MV-4-11 (cell line): ENCODE measurements around the gene INSIG2.

Source experiments
- DNase-seq: peaks from one replicate; lab custom pipeline; 2025; lab: John Stamatoyannopoulos, UW

The INSIG2 gene

DNA sequence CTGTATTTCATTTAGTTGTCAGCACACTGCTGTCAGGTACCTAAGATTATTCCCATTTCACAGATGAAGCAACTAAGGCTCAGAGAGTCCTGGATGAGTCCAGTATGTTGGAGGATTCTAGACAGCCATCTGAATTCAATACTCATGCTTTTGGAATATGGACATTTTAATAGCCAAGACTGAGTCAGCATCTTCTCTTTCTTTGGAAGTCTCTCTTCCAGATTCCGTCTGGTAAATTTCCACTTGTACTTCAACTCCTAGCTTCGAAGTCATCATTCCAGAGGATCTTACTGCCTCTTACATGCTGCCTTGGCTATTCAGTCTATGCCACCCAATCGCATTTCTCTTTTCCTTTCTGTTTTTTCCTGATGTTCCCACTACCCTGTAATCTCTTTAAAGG, 40.6 kb downstream of the INSIG2 start:
- DNase-seq = no peak

DNA sequence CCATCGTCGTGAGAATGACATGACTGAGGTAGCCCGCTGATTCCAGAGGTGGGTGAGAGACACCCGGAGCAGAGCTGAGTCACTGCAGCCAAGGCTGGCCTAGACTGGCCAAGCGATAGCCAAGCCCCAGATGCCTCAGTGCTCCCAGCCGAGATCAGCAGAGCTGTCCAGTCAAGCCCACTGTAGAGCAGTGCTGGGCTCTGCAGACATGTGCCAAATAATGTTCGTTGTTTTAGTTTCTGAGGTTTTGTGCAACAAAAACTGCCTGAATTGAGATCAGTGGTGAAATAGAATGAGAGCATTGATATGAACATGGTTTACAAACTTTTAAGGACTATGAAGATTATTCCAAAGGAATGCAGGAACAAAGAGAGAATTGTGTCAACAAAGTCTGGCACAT, 42.1 kb downstream of the INSIG2 start:
- DNase-seq = no peak

DNA sequence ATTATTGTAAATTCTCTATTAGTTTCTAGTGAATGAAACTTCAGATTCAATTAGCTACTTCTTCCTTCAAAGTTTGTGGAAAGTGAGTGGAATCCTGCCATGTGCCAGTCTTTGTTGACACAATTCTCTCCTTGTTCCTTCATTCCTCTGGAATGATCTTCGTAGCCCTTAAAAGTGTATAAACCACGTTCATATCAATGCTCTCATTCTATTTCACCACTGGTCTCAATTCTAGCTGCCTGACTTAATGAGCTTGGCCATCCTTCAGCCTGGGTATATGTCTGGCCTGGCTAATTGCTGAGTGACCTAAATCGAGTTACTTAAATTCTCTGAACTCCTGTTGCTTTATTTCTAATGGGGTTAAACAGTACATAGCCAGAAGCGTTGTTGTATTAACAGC, 43.5 kb downstream of the INSIG2 start:
- DNase-seq = no peak

DNA sequence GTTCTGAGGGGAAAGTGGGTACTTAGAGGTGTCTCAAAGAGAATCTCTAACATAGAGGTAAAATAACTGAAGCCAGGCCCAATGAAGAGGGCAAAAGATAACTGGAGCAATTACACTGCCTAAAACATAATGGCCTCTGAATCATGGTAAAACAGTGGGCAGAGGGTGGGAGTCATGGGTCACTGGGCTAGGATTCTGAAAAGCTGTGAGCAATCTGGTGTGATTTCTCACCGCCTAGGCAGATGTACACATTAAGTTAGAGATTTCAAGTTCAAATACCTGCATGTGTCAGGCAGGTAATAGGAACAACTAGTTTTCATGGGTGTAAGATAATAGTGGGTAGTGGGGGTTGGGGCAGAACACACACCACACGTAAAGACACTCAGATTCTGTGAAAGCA, 45.6 kb downstream of the INSIG2 start:
- no peak for DNase-seq

DNA sequence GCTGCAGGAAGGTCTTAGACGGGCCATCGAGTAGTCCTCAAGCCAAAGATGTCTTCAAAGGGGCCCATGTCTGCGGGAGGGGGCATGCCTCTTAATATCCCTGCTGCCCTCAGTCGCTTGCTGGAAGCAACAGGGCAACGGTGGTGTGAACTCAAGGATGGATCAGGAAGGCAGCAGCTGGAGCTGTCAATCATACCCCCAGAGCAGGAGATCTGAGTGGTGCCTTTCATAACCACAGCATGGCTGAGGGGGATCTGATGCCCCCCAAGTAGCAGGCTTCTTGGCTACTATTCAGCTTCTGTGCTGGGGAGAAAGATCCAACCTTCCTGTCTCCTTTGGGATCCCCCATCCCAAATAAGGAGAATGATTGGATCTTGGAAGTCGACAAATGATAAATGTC, 46.4 kb downstream of the INSIG2 start:
- DNase-seq = no peak

DNA sequence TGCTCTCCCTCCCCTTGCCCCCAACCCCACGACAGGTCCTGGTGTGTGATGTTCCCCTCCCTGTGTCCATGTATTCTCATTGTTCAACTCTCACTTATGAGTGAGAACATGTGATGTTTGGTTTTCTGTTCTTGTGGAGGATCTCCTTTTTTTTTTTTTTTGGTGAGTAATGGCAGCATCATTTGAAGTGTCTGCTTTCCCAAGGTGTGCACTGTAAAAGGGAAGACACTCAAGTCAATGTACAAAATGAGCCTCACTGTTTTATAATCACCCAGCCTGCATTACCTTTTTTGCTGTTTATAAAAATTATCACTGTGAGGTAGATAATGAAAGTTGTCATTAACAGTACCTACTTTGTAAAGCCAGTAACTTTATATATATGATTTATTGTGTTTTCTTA, 56.9 kb downstream of the INSIG2 start:
- no peak for DNase-seq

DNA sequence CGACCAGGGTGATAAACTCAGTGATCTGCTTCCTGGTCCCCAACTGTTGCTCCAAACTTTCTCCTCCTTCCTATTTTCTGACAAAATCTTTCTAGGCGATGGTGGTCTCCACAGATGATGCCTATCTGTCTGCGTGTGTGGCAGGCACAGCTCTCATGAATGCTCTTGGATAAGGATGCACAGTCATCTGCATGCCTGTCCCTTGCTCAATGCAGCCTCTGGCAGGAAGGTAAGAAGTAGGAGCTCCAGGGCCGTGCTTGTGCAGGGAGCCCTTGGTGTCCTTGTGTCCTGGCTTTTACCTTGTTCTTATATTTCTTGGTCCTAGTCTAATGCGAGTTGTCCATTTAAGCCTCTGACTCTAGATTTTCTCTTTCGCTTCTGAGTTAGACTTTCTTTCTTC, 57.5 kb downstream of the INSIG2 start:
- no peak for DNase-seq

DNA sequence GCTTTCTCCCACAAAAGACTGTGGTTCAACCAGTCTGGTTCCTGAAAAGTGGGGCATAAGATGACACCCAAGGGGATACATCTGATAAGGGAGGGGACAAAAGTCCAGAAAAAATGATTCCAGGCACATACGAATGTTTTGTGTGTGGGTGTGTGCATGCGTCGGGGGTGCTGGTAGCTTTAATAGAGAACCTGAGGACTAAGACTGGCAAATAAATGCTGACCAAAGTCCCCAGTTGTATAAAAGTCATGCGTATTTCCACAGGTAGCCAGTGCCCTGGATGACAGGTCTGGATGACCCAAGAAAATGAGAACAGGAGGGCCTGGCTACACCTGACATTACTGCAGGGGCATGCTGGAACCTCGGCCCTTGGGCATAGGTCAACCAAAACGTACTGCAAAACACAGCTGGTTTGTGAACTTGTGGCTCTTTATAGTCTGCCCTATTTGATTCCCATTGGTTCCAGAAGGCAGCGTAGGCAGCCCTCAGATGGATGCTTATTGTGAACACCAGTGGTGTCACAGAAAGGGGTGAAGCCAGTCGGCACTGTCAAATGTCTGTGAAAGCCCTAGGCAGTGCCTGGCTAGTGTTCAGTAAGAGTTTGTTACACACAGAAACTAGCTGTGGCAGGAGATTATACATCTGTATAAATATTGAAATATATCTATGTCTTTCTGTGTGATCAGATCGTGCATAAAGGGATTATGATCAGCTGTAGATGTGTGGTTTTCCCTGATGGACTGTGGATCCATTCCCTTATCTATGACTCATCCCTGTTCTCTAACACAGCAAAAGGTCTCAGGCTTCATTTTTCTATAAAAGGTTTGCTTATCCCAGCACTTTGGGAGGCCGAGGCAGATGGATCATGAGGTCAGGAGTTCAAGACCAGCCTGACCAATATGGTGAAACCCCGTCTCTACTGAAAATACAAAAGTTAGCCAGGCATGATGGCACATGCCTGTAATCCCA, 58.3 kb downstream of the INSIG2 start:
- DNase-seq = no peak

DNA sequence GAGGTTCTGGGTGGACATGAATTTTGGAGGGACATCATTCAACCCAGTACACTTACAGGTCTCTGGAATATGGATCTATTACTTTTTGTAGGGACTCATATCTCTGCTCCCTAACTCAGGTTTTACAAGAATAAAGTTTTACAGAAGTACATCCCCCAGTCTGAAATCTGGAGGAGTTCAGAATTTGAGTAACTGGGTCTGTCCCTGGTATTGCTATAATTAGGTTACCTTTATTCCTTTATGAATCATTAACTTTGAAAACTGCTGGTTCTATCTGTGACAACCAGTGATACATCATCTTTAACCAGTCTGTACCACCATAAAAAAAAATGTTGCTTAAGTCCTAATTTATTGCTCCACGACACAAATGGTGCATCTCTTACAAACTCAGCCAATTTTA, 59.9 kb downstream of the INSIG2 start:
- no peak for DNase-seq

DNA sequence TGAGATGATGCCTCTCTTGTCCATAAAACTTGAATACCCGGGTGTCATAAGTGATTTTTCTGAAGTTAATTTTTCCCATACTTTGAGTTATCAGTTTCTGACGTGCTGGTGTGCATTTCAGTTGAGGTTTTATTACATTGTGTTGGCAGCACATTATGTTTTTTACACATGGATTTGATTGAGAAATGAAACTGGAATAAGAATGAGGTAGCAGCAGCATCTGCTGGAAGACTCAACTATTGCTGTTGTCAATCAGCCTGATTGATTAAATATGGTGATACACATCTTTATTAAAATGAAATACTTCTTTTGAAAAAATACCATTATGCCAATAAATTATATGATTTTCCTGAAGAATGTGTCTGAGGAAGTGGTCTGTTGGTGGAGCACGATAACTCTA, 60.5 kb downstream of the INSIG2 start:
- DNase-seq = no peak

DNA sequence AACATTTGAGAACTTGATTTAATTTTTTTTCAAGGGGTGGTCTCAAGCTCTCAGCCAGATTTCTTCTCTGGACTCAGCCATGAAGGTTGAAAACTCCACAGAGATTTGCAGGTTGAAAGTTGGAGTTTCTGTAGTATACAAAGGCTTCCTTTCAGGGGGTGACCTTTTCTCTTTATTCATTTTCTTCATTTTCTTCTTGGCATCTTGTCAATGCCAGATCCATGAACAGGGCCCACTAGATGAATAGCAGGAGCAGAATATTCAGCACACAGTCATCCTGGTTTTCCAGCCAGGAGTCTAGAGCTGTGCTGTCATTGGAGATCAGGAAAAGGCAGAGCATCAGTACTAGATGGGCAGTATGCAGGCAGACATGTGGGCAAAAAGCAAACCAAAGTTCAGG, 62.0 kb downstream of the INSIG2 start:
- DNase-seq = no peak

DNA sequence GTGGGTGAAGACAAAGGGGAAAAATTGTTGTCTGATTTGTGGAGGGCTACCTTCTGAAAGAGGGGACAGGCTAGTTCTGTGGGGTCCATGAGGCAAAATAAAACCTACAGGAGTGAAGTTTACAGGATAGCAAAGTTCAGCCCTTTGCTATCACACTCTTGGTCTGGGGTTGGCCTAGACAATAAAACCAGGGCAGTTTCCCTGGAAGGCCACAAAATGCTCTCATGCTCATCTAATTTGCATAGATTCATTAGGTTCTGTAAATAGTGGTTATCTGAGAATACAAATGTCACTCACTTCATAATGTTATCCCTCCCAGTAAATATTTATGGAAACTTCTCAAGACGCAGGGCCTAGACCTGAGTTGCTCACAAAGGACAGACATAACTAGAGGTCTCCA, 63.6 kb downstream of the INSIG2 start:
- no peak for DNase-seq

DNA sequence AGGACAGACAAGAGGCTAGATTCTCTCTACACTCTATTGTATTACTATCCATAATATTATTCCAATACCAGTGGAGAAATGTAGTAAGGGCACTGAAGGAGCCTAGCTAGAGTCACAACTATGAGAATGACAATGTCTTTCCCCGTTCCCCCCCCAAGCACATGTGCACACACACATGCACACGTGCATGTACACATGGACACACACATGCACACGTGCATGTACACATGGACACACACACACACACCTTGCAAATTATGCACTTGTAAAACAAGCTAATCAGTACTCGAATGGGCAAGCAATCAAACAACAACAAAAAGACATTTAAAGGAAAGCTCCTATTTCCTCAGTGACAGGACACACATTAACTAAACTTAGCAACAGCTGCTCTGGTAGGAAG, 65.2 kb downstream of the INSIG2 start:
- DNase-seq = no peak

DNA sequence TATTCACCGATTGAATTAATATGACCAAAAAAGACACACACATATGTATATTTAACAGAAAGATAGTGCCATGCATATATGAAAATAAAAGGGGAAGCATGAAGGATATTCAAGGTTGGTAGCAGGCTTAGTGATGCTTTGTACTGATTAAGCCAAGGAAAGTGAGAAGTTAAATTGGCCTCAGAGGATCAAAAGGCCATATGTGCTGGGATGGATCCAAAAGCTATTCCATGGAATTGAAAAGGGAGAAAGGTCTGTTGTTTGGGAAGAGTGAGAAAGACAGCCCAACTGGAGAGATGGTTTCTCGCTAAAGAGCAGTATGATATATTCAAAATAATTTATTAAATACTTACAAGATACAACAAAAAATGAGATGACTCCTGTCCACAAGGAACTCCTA, 65.9 kb downstream of the INSIG2 start:
- DNase-seq = no peak
